ENCODE measurements around the gene AOPEP. TPM values are rescaled to one million over a fixed set of nuclear protein-coding genes. Genes with fewer than 3 reads are reported as not detected.

The AOPEP gene
- polyA plus RNA-seq, 1 experiment = 40.0 TPM

GRCh38 chr9:94743035-94743954 lies 16.8 kb downstream of the AOPEP start:
- DNase-seq (ENCODE audit: low read depth, low spot score) = no peak
- TF ChIP-seq, protein P1, sequence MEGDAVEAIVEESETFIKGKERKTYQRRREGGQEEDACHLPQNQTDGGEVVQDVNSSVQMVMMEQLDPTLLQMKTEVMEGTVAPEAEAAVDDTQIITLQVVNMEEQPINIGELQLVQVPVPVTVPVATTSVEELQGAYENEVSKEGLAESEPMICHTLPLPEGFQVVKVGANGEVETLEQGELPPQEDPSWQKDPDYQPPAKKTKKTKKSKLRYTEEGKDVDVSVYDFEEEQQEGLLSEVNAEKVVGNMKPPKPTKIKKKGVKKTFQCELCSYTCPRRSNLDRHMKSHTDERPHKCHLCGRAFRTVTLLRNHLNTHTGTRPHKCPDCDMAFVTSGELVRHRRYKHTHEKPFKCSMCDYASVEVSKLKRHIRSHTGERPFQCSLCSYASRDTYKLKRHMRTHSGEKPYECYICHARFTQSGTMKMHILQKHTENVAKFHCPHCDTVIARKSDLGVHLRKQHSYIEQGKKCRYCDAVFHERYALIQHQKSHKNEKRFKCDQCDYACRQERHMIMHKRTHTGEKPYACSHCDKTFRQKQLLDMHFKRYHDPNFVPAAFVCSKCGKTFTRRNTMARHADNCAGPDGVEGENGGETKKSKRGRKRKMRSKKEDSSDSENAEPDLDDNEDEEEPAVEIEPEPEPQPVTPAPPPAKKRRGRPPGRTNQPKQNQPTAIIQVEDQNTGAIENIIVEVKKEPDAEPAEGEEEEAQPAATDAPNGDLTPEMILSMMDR (IDR thresholded peaks at IDR 0.05; ENCODE audit: low read depth, low read length) = no peak
- no peaks in the 10 kb centered on the region for H3K27me3 ChIP-seq (ENCODE audit: control insufficient read depth, insufficient read depth, low read length)
- H3K27ac ChIP-seq (ENCODE audit: low read depth, low read length) = no peak overlapping the region
- CTCF ChIA-PET = interaction anchor here (0.5 to 1.0 kb wide), 2 partner anchors 60 to 61 kb away, joined by 3 read pairs; no protein-coding TSS in a partner anchor
- H3K9me3 ChIP-seq (ENCODE audit: control insufficient read depth, insufficient read depth, low read length) = no peaks in the 10 kb centered on the region
- POLR2A ChIA-PET = no interaction called here
- no peak overlapping the region for H3K4me3 ChIP-seq (ENCODE audit: low read depth, low read length)

DNA sequence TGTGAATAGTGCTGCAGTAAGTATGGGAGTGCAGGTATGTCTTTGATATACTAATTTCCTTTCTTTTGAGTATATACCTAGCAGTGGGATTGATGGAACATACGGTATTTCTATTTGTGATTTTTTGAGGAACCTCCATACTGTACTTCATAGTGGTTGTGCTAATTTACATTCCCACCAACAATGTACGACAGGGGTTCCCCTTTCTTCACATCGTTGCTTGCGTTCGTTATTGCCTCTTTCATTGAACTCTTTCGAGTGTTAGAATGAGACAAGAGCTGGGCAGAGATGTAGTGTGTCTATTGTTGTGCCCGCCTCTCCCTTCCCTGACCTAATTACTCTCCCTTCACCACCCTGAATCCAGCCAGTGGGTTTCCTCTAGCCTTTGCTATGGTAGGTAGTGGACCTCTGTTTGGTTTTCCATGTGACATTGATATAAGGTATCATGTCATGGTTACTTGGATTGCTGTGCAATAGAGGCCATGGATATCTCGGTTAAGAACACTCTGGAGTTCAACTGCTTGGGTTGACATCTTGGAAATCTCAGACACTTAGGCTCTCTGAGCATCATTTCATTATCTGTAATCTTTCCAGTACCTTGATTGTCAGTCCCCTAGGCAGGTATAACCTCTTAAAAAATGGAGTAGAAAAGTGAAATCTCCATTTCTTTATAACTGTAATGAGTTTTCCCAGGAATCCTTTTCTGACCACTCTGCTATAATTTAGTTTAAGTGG lies 19.5 kb downstream of the AOPEP start:
- Histone ChIP-seq H3K4me3 (ENCODE audit: low read depth, low read length) (no peak overlapping the region), H3K9me3 (ENCODE audit: control insufficient read depth, insufficient read depth, low read length) (peaks cover 4% of the 10 kb centered on the region; the same call in 1 of the 2 replicates), H3K27ac (ENCODE audit: low read depth, low read length) (no peak overlapping the region), H3K27me3 (ENCODE audit: control insufficient read depth, insufficient read depth, low read length) (no peaks in the 10 kb centered on the region)
- TF ChIP-seq, protein P1 (IDR thresholded peaks at IDR 0.05; ENCODE audit: low read depth, low read length) = no peak
- POLR2A ChIA-PET = no interaction called here
- CTCF ChIA-PET = no interaction called here
- no peak for DNase-seq (ENCODE audit: low read depth, low spot score)

GRCh38 chr9:94746541-94747370 lies 20.3 kb downstream of the AOPEP start:
- TF ChIP-seq, protein P1 (IDR thresholded peaks at IDR 0.05; ENCODE audit: low read depth, low read length) = no peak
- no peak for DNase-seq (ENCODE audit: low read depth, low spot score)
- no peak overlapping the region for H3K4me3 ChIP-seq (ENCODE audit: low read depth, low read length)
- ChIA-PET POLR2A (no interaction called here), CTCF (interaction anchor here (1.3 kb wide), 1 partner anchor 381 kb away, joined by 5 read pairs; no protein-coding TSS in a partner anchor)
- H3K9me3 ChIP-seq (ENCODE audit: control insufficient read depth, insufficient read depth, low read length) = peaks cover 4% of the 10 kb centered on the region; the same call in 1 of the 2 replicates
- H3K27ac ChIP-seq (ENCODE audit: low read depth, low read length) = no peak overlapping the region
- H3K27me3 ChIP-seq (ENCODE audit: control insufficient read depth, insufficient read depth, low read length) = no peaks in the 10 kb centered on the region

DNA sequence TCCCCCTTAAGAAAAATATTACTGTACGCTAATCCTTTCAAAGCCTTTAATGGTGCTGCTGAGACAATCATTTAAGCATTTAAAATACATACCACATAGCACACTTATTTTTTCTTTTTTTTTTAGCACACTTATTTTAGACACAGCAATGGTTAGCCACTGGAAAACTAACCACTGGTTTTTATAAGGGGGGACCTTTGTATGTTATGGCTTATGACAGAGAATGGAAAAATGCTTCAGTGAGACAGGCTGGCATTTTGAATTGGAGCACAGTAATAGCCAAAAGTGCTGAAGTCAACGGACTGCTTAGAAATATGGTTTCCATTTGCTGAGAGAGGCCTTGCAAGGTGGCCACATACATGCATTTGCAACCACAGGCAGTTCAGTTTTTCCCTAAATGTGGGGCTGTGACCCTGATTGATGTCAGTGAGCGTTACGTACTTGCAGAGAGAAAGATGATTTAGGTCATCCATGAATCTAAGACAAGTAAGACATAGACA lies 28.5 kb downstream of the AOPEP start:
- ChIA-PET CTCF (no interaction called here), POLR2A (no interaction called here)
- no peaks in the 10 kb centered on the region for H3K27me3 ChIP-seq (ENCODE audit: control insufficient read depth, insufficient read depth, low read length)
- H3K9me3 ChIP-seq (ENCODE audit: control insufficient read depth, insufficient read depth, low read length) = 0 out of 2 replicates have a peak, but pooled peaks cover 4% of the 10 kb centered on the region
- H3K4me3 ChIP-seq (ENCODE audit: low read depth, low read length) = no peak overlapping the region
- no peak overlapping the region for H3K27ac ChIP-seq (ENCODE audit: low read depth, low read length)
- TF ChIP-seq, protein P1 (IDR thresholded peaks at IDR 0.05; ENCODE audit: low read depth, low read length) = no peak
- DNase-seq (ENCODE audit: low read depth, low spot score) = no peak
